ENCODE results near the gene DNAH1. TPM values are rescaled to one million over a fixed set of nuclear protein-coding genes. Genes with fewer than 3 reads are reported as not detected.

DNAH1 gene
- total and polyA plus RNA-seq, 3 donors from 2014 or later, result 40.0 to 50.4 (median 49.1) TPM

DNA sequence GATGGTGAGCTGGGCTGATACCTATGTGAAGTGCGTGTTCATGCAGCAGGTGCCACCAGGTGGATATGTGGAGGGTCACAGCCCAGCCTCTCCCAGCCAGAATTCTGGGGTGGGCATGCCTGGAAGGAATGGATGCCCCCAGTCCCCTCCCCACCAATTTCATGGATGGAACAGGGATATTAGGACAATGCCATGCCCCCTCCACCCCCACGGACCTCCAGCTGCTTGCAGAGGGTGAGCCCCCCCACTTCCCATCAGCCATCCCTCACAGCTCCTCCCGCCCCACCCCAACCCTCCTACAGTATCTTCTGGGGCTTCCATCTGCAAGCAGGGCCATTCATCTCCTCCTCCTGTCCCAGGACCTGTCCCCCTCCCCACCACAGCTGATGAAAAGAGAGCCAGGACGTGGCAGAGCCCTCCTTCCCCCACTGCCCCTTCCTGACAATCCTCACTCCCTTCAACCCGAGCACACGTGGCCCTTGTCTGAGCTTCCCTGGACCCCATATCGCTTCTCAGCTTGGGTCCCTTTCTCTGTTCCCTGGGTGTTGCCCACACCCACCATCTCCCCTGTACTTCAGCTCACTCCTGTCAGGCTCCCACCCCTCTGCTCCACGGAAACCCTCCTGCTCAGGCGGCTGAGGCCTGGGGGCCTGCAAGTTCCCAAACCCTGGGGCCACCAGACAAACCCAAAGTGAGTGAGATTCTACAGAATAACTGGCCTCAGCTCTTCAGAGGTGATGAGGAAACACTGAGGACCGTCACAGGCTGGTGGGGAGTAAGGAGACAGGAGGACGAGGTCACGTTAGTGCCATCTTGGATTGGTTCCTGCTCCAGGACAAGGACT lies 131.6 kb downstream of the DNAH1 start:
- intact Hi-C loops (cut with DNase I; ENCODE audit: low total_unique reads), result no loop called here
- no peak for DNase-seq
- TF ChIP-seq, protein P1, sequence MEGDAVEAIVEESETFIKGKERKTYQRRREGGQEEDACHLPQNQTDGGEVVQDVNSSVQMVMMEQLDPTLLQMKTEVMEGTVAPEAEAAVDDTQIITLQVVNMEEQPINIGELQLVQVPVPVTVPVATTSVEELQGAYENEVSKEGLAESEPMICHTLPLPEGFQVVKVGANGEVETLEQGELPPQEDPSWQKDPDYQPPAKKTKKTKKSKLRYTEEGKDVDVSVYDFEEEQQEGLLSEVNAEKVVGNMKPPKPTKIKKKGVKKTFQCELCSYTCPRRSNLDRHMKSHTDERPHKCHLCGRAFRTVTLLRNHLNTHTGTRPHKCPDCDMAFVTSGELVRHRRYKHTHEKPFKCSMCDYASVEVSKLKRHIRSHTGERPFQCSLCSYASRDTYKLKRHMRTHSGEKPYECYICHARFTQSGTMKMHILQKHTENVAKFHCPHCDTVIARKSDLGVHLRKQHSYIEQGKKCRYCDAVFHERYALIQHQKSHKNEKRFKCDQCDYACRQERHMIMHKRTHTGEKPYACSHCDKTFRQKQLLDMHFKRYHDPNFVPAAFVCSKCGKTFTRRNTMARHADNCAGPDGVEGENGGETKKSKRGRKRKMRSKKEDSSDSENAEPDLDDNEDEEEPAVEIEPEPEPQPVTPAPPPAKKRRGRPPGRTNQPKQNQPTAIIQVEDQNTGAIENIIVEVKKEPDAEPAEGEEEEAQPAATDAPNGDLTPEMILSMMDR (IDR thresholded peaks at IDR 0.05), result no peak
- TF ChIP-seq POLR2A (IDR thresholded peaks at IDR 0.05), result no peak
- H3K4me3 ChIP-seq, result no peak overlapping the region
- 83 to 84% methylated on average over 11 to 12 of the region's 12 CpGs for WGBS, 2 donors
- H3K36me3 ChIP-seq (ENCODE audit: low read depth, missing control alignments), result no peaks in the 10 kb centered on the region
- no peaks in the 10 kb centered on the region for H3K9me3 ChIP-seq
- H3K27ac ChIP-seq, result no peak overlapping the region
- peaks cover 9% of the 10 kb centered on the region for H3K4me1 ChIP-seq
- H3K27me3 ChIP-seq, result no peaks in the 10 kb centered on the region

MicroRNA genes within 50 kb of the gene (microRNA counts, 767-probe panel; counts per million panel counts)
- microRNA hsa-let-7g-5p, result 12,334 to 13,380 counts per million in 2 donors

Small RNA genes within 50 kb of the gene (microRNA-seq; reads per million reads assigned to microRNA genes)
- 31.8 to 36.1 reads per million in 2 donors for gene MIR135A1 (ENCODE audit: borderline number of aligned reads in 2 of 2, borderline replicate concordance in 1 of 2)
- 179,815 to 181,170 reads per million in 2 donors for gene MIRLET7G (ENCODE audit: borderline number of aligned reads in 2 of 2, borderline replicate concordance in 1 of 2)

Small RNA genes within 50 kb of the gene (small RNA-seq; reads per million reads assigned to genes)
- gene MIR135A1 (2.5 to 4.2 reads per million in 2 donors), gene MIRLET7G (257 to 395 reads per million in 2 donors)

Other genes with a start within 250 kb of the DNAH1 start
- 10 to 100 TPM; 16.7 to 21.7 TPM for gene POC1A, start 161.9 kb upstream of the DNAH1 start, total RNA-seq
- gene POC1A, start 161.9 kb upstream of the DNAH1 start, polyA plus RNA-seq (ENCODE audit: insufficient read depth, low read depth, low replicate concordance), result 36.1 TPM
- gene ALAS1, start 118.2 kb upstream of the DNAH1 start, total RNA-seq, result 10 to 100 TPM; 49.9 to 51.4 TPM
- gene ALAS1, start 118.2 kb upstream of the DNAH1 start, polyA plus RNA-seq (ENCODE audit: insufficient read depth, low read depth, low replicate concordance), result 54.2 TPM
- gene TLR9, start 90.7 kb upstream of the DNAH1 start, total RNA-seq, result under 1 TPM; 0.08 to 0.25 TPM
- 0.20 TPM for gene TLR9, start 90.7 kb upstream of the DNAH1 start, polyA plus RNA-seq (ENCODE audit: insufficient read depth, low read depth, low replicate concordance)
- gene TWF2, start 77.2 kb upstream of the DNAH1 start, total RNA-seq, result 10 to 100 TPM; 36.5 to 58.1 TPM
- 30.0 TPM for gene TWF2, start 77.2 kb upstream of the DNAH1 start, polyA plus RNA-seq (ENCODE audit: insufficient read depth, low read depth, low replicate concordance)
- gene PPM1M, start 70.6 kb upstream of the DNAH1 start, total RNA-seq, result 10 to 100 TPM; 12.9 to 15.2 TPM
- 22.2 TPM for gene PPM1M, start 70.6 kb upstream of the DNAH1 start, polyA plus RNA-seq (ENCODE audit: insufficient read depth, low read depth, low replicate concordance)
- gene WDR82, start 37.7 kb upstream of the DNAH1 start, total RNA-seq, result 10 to 100 TPM; 76.1 to 85.7 TPM
- gene WDR82, start 37.7 kb upstream of the DNAH1 start, polyA plus RNA-seq (ENCODE audit: insufficient read depth, low read depth, low replicate concordance), result 80.9 TPM
- gene GLYCTK, start 28.5 kb upstream of the DNAH1 start, total RNA-seq, result 10 to 100 TPM in 1 of 2 donors, 1 to 10 TPM in 1; 9.7 to 15.6 TPM
- gene GLYCTK, start 28.5 kb upstream of the DNAH1 start, polyA plus RNA-seq (ENCODE audit: insufficient read depth, low read depth, low replicate concordance), result 6.3 TPM
- 100 to 1,000 TPM; 167 to 201 TPM for gene BAP1, start 93.7 kb downstream of the DNAH1 start, total RNA-seq
- gene BAP1, start 93.7 kb downstream of the DNAH1 start, polyA plus RNA-seq (ENCODE audit: insufficient read depth, low read depth, low replicate concordance), result 231 TPM
- gene PHF7, start 94.3 kb downstream of the DNAH1 start, total RNA-seq, result 1,000 to 10,000 TPM in 1 of 2 donors, 100 to 1,000 TPM in 1; 772 to 1,782 TPM
- gene PHF7, start 94.3 kb downstream of the DNAH1 start, polyA plus RNA-seq (ENCODE audit: insufficient read depth, low read depth, low replicate concordance), result 3,007 TPM
- 1 to 10 TPM; 1.7 to 2.1 TPM for gene SEMA3G, start 128.8 kb downstream of the DNAH1 start, total RNA-seq
- gene SEMA3G, start 128.8 kb downstream of the DNAH1 start, polyA plus RNA-seq (ENCODE audit: insufficient read depth, low read depth, low replicate concordance), result 3.1 TPM
- 10 to 100 TPM; 11.3 to 23.2 TPM for gene TNNC1, start 137.7 kb downstream of the DNAH1 start, total RNA-seq
- 91.7 TPM for gene TNNC1, start 137.7 kb downstream of the DNAH1 start, polyA plus RNA-seq (ENCODE audit: insufficient read depth, low read depth, low replicate concordance)
- gene NISCH, start 139.3 kb downstream of the DNAH1 start, total RNA-seq, result 100 to 1,000 TPM; 315 to 327 TPM
- 166 TPM for gene NISCH, start 139.3 kb downstream of the DNAH1 start, polyA plus RNA-seq (ENCODE audit: insufficient read depth, low read depth, low replicate concordance)
- 10 to 100 TPM; 58.6 to 71.9 TPM for gene STAB1, start 179.0 kb downstream of the DNAH1 start, total RNA-seq
- 41.7 TPM for gene STAB1, start 179.0 kb downstream of the DNAH1 start, polyA plus RNA-seq (ENCODE audit: insufficient read depth, low read depth, low replicate concordance)
- 100 to 1,000 TPM; 137 to 147 TPM for gene NT5DC2, start 217.5 kb downstream of the DNAH1 start, total RNA-seq
- gene NT5DC2, start 217.5 kb downstream of the DNAH1 start, polyA plus RNA-seq (ENCODE audit: insufficient read depth, low read depth, low replicate concordance), result 92.4 TPM
- 10 to 100 TPM; 23.0 to 30.5 TPM for gene UQCC5, start 220.3 kb downstream of the DNAH1 start, total RNA-seq
- gene UQCC5, start 220.3 kb downstream of the DNAH1 start, polyA plus RNA-seq (ENCODE audit: insufficient read depth, low read depth, low replicate concordance), result 37.0 TPM

Measured in testis (tissue), 3 donors.